GM04503 (cell line): ENCODE measurements around the gene CES5A.
"Not testable (repeated sequence)": the region's sequence is repeated elsewhere in the genome, so short reads cannot be mapped to it uniquely, and the experiment has no call there.

Source experiments
- DNase-seq: peaks from one replicate; pipeline ENCODE4 v3.0.0-alpha.2; 2012; ENCODE audit warnings: low read depth

The CES5A gene

DNA sequence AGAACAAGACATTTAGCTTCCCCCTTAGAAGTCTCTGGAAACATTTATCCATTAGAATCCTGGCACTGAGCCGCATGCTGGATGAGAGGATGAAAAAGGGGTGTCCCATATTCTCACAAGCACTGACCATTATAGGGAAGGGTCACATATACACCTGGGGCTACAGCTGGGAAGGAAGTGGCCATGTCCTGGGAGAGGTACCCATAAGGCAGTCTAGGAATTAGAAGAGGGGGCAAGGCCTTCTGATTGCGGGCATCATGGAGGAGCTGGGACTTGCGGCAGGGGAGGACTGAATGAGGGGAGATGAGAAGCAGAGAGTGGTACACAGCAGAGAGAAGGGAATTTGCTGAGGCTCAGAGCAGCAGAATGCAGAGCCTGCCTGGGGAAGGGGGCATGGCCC, 45.9 kb downstream of the CES5A start:
- not testable (repeated sequence) for DNase-seq

- DNase-seq, result no peak
These were observed 46.5 kb downstream of the CES5A start for GRCh38 chr16:55828680-55829079.

- no peak for DNase-seq
These were observed 50.0 kb downstream of the CES5A start for GRCh38 chr16:55825115-55825728.

DNA sequence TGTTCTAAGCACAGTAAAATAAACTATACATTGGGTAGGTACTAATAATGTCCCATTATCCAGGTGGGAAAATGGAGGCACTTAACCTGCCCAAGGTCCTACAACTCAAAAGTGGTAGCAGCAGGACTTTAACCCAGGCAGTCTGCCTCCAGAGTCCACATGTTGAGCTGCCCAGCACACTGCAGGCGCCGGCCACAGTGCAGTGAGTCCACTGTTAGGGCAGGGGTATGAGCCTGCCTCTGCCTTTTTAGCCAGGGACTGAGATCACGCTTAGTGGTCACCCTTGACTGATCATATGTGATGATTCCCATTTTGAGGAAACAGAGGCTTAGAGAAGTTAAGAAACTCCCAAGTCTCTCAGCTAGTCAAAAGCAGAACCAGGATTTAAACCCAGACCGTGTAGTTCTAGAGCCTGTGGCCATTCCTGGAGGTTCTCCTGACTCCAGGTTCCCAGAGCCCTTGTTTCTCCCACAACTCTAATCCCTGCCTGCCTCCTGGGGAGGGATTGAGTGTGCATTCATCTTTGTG, 50.6 kb downstream of the CES5A start:
- no peak for DNase-seq

DNA sequence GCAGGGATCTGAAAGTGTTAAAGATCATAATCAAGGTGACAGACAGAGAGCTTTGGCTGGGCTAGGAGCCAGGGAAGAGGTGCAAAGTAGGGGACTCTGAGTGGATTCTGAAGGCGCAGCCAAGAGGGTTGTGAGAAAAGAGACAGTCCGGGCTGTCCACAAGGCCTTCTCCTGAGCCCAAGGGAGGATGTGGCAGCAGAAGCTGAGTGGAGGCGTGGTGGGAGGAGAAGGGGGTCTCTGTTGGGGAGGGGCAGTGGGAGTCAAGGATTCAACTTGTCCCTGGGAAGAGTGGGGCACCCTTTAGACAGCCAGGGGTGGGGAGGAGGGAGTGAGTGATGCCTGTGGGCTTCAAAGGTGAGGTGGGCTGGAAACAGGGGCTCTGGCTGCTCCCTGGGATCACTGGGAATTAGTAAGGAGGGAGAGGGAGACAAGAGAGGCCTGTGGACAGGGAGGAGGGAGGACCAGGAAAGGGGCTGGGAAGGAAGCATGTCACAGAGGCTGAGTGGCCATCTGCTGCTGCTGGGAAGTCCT, 52.8 kb downstream of the CES5A start:
- no peak for DNase-seq

- no peak for DNase-seq
These were observed 54.0 kb downstream of the CES5A start for GRCh38 chr16:55821210-55821609.

GRCh38 chr16:55820615-55821014, 54.6 kb downstream of the CES5A start:
- no peak for DNase-seq

GRCh38 chr16:55817236-55817912, 57.8 kb downstream of the CES5A start:
- no peak for DNase-seq

DNA sequence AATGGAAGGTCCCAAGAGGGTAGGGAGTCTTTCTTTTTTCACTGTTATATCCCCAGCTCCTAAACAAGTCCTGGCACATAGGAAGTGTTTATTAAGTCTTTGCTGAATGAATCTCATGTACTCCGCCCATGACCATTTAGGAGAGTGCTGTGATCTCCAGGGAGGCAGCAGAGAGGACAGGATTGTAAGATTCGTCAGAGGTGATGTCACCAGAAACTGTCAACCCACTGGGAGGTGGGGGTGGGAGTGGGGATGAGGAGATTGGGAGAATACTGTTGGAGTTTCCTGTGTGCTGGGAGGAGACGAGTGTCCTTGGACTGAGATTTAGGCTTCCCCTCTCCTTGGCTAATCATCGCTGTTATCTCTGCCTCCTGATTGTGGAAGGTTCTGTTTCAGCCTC, 59.0 kb downstream of the CES5A start:
- DNase-seq, result not testable (repeated sequence)

GRCh38 chr16:55815320-55815719, 59.9 kb downstream of the CES5A start:
- no peak for DNase-seq

GRCh38 chr16:55814174-55814573, 61.0 kb downstream of the CES5A start:
- DNase-seq, result not testable (repeated sequence)

- not testable (repeated sequence) for DNase-seq
These were observed 61.4 kb downstream of the CES5A start for GRCh38 chr16:55813730-55814129.

DNA sequence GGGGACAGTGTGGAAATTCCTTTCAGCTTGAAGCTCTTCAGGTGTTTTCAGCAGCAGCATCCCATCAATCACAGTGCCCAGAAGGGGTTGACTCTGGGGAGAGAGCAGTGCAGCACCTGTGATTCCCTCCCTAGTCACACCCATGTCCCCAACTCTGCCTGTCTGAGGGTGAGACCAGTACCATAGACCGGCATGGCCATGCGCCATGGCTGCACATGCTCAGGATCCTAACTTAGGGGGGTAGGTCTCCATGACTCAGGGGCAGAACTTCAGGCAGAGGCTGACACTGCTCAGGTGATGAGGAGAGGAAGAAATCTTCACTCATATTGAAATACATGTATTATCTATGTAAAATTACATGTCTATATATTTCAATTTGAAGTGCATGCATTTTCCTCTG, 62.2 kb downstream of the CES5A start:
- DNase-seq, result no peak

DNA sequence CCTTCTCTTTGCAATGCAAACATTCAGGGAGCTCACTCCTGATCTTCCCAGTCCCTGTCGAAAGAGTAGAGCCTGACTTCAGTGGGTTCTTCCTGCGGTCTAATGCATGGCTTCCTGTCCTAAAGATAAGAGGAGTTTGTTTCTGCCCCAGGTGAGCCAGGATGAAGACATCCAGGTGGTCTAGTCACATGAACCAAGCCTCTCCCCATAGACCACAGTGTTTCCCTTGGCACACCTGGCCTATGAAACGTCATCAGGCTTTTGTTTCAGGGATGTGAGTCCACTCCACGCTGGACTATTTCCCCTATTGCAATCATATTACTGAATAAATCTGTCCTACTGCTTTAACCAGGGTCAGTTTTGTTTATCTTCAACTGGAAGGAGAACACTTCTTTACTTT, 63.4 kb downstream of the CES5A start:
- no peak for DNase-seq

- DNase-seq, result no peak
These were observed 64.7 kb downstream of the CES5A start for GRCh38 chr16:55810451-55810961.

- no peak for DNase-seq
These were observed 65.3 kb downstream of the CES5A start for GRCh38 chr16:55809851-55810250.

DNA sequence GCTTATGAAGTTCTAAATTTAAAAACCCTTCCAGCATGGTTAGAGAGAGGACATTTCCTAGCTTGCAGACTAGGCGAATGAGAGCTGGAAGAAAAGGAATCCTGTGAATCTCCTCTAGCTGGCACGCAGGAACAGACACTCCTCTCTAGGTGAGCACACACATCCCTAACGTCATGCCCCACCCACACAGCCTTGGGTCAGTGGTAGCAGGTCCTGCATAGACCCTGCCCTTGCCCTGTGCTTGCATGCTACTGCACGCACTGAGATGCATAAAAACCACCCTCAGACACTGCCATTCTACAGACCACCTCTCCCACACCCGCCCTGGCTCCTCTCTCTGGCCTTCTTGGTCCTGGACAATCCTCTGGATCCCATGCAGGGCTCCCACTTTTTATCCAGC, 65.8 kb downstream of the CES5A start:
- DNase-seq, result no peak

- DNase-seq, result not testable (repeated sequence)
These were observed 66.9 kb downstream of the CES5A start for GRCh38 chr16:55808286-55808685.

DNA sequence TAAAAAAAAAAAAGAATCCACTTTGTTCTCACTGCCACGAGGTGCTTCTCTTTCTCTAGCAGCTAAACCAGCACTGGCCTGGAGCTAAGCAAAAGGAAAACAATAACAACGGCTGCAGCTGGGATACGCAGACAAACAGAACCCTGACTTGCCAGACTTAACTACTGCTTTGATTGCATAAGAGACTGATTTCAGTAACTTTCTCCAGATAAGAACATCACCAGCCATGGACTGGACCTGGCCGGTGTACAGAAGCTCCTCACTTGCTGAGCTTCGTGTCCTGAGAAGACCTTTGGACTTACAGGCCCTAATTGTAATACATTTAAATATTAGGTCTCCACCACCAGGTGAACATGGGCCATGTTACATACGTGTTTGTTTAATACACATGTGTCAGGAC, 70.1 kb downstream of the CES5A start:
- not testable (repeated sequence) for DNase-seq

DNA sequence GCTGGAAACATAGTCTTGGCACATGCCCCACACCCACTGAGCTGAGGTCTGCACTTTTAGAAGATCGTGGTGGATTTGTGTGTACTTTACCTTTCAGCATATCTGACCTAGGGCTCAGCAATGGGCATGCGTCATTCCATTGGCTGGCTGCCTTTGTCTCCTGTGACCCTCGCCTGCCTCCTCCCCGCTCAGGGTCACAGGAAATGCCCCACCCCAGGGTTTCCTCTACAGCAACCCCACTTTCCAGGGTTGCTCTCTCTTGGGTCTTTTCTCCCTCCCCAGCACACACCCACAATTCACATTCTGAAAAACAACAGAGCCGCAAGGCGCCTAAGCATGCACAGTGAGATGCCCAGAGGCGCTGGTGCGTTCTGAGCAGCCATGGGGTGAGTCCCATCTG, 71.5 kb downstream of the CES5A start:
- not testable (repeated sequence) for DNase-seq
